ENCODE measurements around the gene ENTHD1.
"Not testable (repeated sequence)": the region's sequence is repeated elsewhere in the genome, so short reads cannot be mapped to it uniquely, and the experiment has no call there.

ENTHD1 gene

GRCh38 chr22:39734046-39734445 lies 159.5 kb downstream of the ENTHD1 start:
- H2AFZ ChIP-seq (ENCODE audit: low read length, unreplicated experiment); H3K79me2 ChIP-seq (ENCODE audit: control insufficient read depth, insufficient read depth, low read length, unreplicated experiment); H3K36me3 ChIP-seq (ENCODE audit: insufficient read depth, low read length); H3K4me3 ChIP-seq (ENCODE audit: low read depth, low read length); H3K4me1 ChIP-seq (ENCODE audit: control insufficient read depth, insufficient read depth, low read length, unreplicated experiment); H3K27ac ChIP-seq (ENCODE audit: low read depth, low read length): not testable (repeated sequence)
- H3K27me3 ChIP-seq (ENCODE audit: insufficient read depth, low read length) = peaks cover 58% of the 10 kb centered on the region

GRCh38 chr22:39733191-39733590 lies 160.4 kb downstream of the ENTHD1 start:
- H3K27me3 ChIP-seq (ENCODE audit: insufficient read depth, low read length) = peaks cover 54% of the 10 kb centered on the region

DNA sequence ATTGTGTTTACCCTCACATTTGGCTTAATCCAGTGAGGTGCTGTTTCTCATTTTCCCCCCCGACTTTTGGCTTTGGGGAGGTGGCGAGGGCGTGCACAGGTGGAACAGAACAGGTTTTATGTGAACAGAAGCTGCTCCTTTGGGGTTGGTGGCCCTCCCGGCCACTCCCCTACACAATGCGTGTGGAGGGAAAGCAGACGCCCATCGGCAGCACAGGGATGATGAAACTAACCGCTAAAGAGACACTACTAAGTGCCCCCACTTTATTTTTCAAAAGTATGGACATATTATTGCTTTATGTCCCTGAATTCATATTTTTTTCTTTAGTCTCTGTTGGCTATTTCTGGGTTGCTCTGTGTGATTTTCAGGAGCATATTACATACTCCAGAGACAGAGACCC lies 160.9 kb downstream of the ENTHD1 start:
- Histone ChIP-seq H2AFZ (ENCODE audit: low read length, unreplicated experiment) (no peak overlapping the region), H3K4me3 (ENCODE audit: low read depth, low read length) (no peak overlapping the region), H3K27ac (ENCODE audit: low read depth, low read length) (no peak overlapping the region)

More at GRCh38 chr22:39733191-39733590, 160.4 kb downstream of the ENTHD1 start:
- H3K4me3 ChIP-seq (ENCODE audit: low read depth, low read length) = no peak overlapping the region
- no peak overlapping the region for H2AFZ ChIP-seq (ENCODE audit: low read length, unreplicated experiment)
- H3K79me2 ChIP-seq (ENCODE audit: control insufficient read depth, insufficient read depth, low read length, unreplicated experiment) = no peaks in the 10 kb centered on the region
- no peak overlapping the region for H3K27ac ChIP-seq (ENCODE audit: low read depth, low read length)
- no peaks in the 10 kb centered on the region for H3K4me1 ChIP-seq (ENCODE audit: control insufficient read depth, insufficient read depth, low read length, unreplicated experiment)
- no peaks in the 10 kb centered on the region for H3K36me3 ChIP-seq (ENCODE audit: insufficient read depth, low read length)

GRCh38 chr22:39731881-39732555 lies 161.5 kb downstream of the ENTHD1 start:
- H3K27ac ChIP-seq (ENCODE audit: low read depth, low read length) = no peak overlapping the region
- H3K79me2 ChIP-seq (ENCODE audit: control insufficient read depth, insufficient read depth, low read length, unreplicated experiment) = no peaks in the 10 kb centered on the region
- H3K36me3 ChIP-seq (ENCODE audit: insufficient read depth, low read length) = no peaks in the 10 kb centered on the region
- H3K4me3 ChIP-seq (ENCODE audit: low read depth, low read length) = no peak overlapping the region
- no peaks in the 10 kb centered on the region for H3K4me1 ChIP-seq (ENCODE audit: control insufficient read depth, insufficient read depth, low read length, unreplicated experiment)
- H3K27me3 ChIP-seq (ENCODE audit: insufficient read depth, low read length) = peaks cover 49% of the 10 kb centered on the region
- no peak overlapping the region for H2AFZ ChIP-seq (ENCODE audit: low read length, unreplicated experiment)

More for the DNA sequence above, 160.9 kb downstream of the ENTHD1 start:
- Histone ChIP-seq H3K36me3 (ENCODE audit: insufficient read depth, low read length) (no peaks in the 10 kb centered on the region), H3K27me3 (ENCODE audit: insufficient read depth, low read length) (peaks cover 48% of the 10 kb centered on the region), H3K4me1 (ENCODE audit: control insufficient read depth, insufficient read depth, low read length, unreplicated experiment) (no peaks in the 10 kb centered on the region), H3K79me2 (ENCODE audit: control insufficient read depth, insufficient read depth, low read length, unreplicated experiment) (no peaks in the 10 kb centered on the region)

- Histone ChIP-seq H3K4me1 (ENCODE audit: control insufficient read depth, insufficient read depth, low read length, unreplicated experiment) (no peaks in the 10 kb centered on the region), H2AFZ (ENCODE audit: low read length, unreplicated experiment) (no peak overlapping the region), H3K27me3 (ENCODE audit: insufficient read depth, low read length) (peaks cover 48% of the 10 kb centered on the region), H3K79me2 (ENCODE audit: control insufficient read depth, insufficient read depth, low read length, unreplicated experiment) (no peaks in the 10 kb centered on the region), H3K4me3 (ENCODE audit: low read depth, low read length) (no peak overlapping the region), H3K27ac (ENCODE audit: low read depth, low read length) (no peak overlapping the region), H3K36me3 (ENCODE audit: insufficient read depth, low read length) (no peaks in the 10 kb centered on the region)
Measured at GRCh38 chr22:39731481-39731880, 162.1 kb downstream of the ENTHD1 start.

GRCh38 chr22:39729141-39729934 lies 164.2 kb downstream of the ENTHD1 start:
- H2AFZ ChIP-seq (ENCODE audit: low read length, unreplicated experiment) = no peak overlapping the region
- no peaks in the 10 kb centered on the region for H3K36me3 ChIP-seq (ENCODE audit: insufficient read depth, low read length)
- no peak overlapping the region for H3K4me3 ChIP-seq (ENCODE audit: low read depth, low read length)
- H3K79me2 ChIP-seq (ENCODE audit: control insufficient read depth, insufficient read depth, low read length, unreplicated experiment) = no peaks in the 10 kb centered on the region
- no peak overlapping the region for H3K27ac ChIP-seq (ENCODE audit: low read depth, low read length)
- peaks cover 46% of the 10 kb centered on the region for H3K27me3 ChIP-seq (ENCODE audit: insufficient read depth, low read length)
- no peaks in the 10 kb centered on the region for H3K4me1 ChIP-seq (ENCODE audit: control insufficient read depth, insufficient read depth, low read length, unreplicated experiment)

GRCh38 chr22:39728236-39728860 lies 165.2 kb downstream of the ENTHD1 start:
- H2AFZ ChIP-seq (ENCODE audit: low read length, unreplicated experiment) = no peak overlapping the region
- H3K27ac ChIP-seq (ENCODE audit: low read depth, low read length) = no peak overlapping the region
- no peak overlapping the region for H3K4me3 ChIP-seq (ENCODE audit: low read depth, low read length)
- no peaks in the 10 kb centered on the region for H3K36me3 ChIP-seq (ENCODE audit: insufficient read depth, low read length)
- no peaks in the 10 kb centered on the region for H3K79me2 ChIP-seq (ENCODE audit: control insufficient read depth, insufficient read depth, low read length, unreplicated experiment)
- peaks cover 44% of the 10 kb centered on the region for H3K27me3 ChIP-seq (ENCODE audit: insufficient read depth, low read length)
- no peaks in the 10 kb centered on the region for H3K4me1 ChIP-seq (ENCODE audit: control insufficient read depth, insufficient read depth, low read length, unreplicated experiment)

GRCh38 chr22:39727541-39727940 lies 166.0 kb downstream of the ENTHD1 start:
- Histone ChIP-seq H3K4me3 (ENCODE audit: low read depth, low read length) (no peak overlapping the region), H2AFZ (ENCODE audit: low read length, unreplicated experiment) (no peak overlapping the region), H3K27me3 (ENCODE audit: insufficient read depth, low read length) (peaks cover 36% of the 10 kb centered on the region), H3K4me1 (ENCODE audit: control insufficient read depth, insufficient read depth, low read length, unreplicated experiment) (no peaks in the 10 kb centered on the region), H3K79me2 (ENCODE audit: control insufficient read depth, insufficient read depth, low read length, unreplicated experiment) (no peaks in the 10 kb centered on the region), H3K27ac (ENCODE audit: low read depth, low read length) (no peak overlapping the region), H3K36me3 (ENCODE audit: insufficient read depth, low read length) (no peaks in the 10 kb centered on the region)

DNA sequence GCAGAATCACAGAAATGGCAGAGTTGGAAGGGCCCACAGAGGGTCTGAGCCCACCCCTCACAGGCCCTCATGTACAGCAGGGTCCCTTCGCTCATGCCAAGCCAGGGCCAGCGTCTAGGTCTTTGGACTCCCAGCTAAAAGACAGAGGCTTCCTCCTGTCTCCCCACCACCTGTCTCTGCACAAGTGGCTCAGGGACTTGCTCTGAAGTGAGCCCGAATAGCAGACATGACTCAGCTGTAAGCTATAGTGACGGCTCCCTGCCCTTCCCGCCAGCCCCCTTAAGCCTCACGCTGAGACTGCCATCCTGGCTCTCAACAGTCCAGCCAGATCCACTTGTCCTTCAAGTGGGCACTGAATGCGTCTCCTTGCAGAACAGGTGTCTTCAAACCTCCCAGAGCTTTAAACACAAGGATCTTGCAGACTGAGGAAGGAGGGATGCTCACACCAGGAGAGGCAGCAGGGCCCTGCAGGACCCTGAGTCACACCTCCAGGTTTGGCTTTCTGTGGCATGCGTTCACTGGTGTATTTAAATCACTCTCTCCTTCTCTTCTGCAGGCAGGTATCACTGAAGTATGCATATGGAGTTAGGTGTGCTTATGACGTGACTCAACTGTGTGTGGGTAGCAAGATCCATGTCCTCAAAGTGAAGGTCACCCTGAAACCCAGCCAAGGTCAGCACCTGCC lies 168.1 kb downstream of the ENTHD1 start:
- peaks cover 21% of the 10 kb centered on the region; the same call in 1 of the 2 replicates for H3K27me3 ChIP-seq (ENCODE audit: insufficient read depth, low read length)
- no peak overlapping the region for H2AFZ ChIP-seq (ENCODE audit: low read length, unreplicated experiment)
- no peaks in the 10 kb centered on the region for H3K79me2 ChIP-seq (ENCODE audit: control insufficient read depth, insufficient read depth, low read length, unreplicated experiment)
- H3K4me1 ChIP-seq (ENCODE audit: control insufficient read depth, insufficient read depth, low read length, unreplicated experiment) = no peaks in the 10 kb centered on the region
- no peak overlapping the region for H3K4me3 ChIP-seq (ENCODE audit: low read depth, low read length)
- no peaks in the 10 kb centered on the region for H3K36me3 ChIP-seq (ENCODE audit: insufficient read depth, low read length)
- no peak overlapping the region for H3K27ac ChIP-seq (ENCODE audit: low read depth, low read length)

GRCh38 chr22:39724857-39725256 lies 168.7 kb downstream of the ENTHD1 start:
- Histone ChIP-seq H3K27ac (ENCODE audit: low read depth, low read length) (no peak overlapping the region), H3K27me3 (ENCODE audit: insufficient read depth, low read length) (peaks cover 21% of the 10 kb centered on the region; the same call in 1 of the 2 replicates), H3K4me3 (ENCODE audit: low read depth, low read length) (no peak overlapping the region), H3K36me3 (ENCODE audit: insufficient read depth, low read length) (no peaks in the 10 kb centered on the region), H3K4me1 (ENCODE audit: control insufficient read depth, insufficient read depth, low read length, unreplicated experiment) (no peaks in the 10 kb centered on the region), H2AFZ (ENCODE audit: low read length, unreplicated experiment) (no peak overlapping the region), H3K79me2 (ENCODE audit: control insufficient read depth, insufficient read depth, low read length, unreplicated experiment) (no peaks in the 10 kb centered on the region)
